Measurements from ENCODE around the gene ADAMTS4. TPM values are rescaled to one million over a fixed set of nuclear protein-coding genes. Genes with fewer than 3 reads are reported as not detected.
A peak's percentile ranks its signal among the peaks of the same experiment; 100 is the strongest.

Gene ADAMTS4
- total and polyA plus RNA-seq, 2 experiments from 2014 or later, result 7.2 to 9.8 TPM

GRCh38 chr1:161199506-161200139, 769 bp upstream of the ADAMTS4 start:
- Histone ChIP-seq H3K4me2 (ENCODE audit: unreplicated experiment) (peak overlapping the region; percentile 98), H3K4me3 (0 out of 2 replicates have a peak overlapping the region, but pooled peaks have one; percentile 82), H2AFZ (peak overlapping the region; percentile 39; the same call in 1 of the 2 replicates), H4K20me1 (ENCODE audit: insufficient read depth) (no peaks in the 10 kb centered on the region), H3K79me2 (ENCODE audit: insufficient read depth) (peaks cover 58% of the 10 kb centered on the region), H3K9me2 (ENCODE audit: insufficient read depth) (no peaks in the 10 kb centered on the region), H3K27me3 (replicated peaks; ENCODE audit: insufficient read depth) (no peaks in the 10 kb centered on the region), H3K36me3 (ENCODE audit: low read depth) (peaks cover 12% of the 10 kb centered on the region; the same call in 1 of the 2 replicates), H3F3A (ENCODE audit: insufficient read depth) (peaks cover 43% of the 10 kb centered on the region), H3K4me1 (ENCODE audit: insufficient read depth) (peaks cover 57% of the 10 kb centered on the region), H3K27ac (peak overlapping the region; percentile 100), H3K9ac (peak overlapping the region; percentile 98), H3K9me3 (ENCODE audit: low read depth) (no peaks in the 10 kb centered on the region)
- no peak for DNase-seq
- no peak for TF ChIP-seq EZH2 (IDR thresholded peaks at IDR 0.05; ENCODE audit: insufficient read depth, poor library complexity, severe bottlenecking)
- TF ChIP-seq EZH2phosphoT487 (IDR thresholded peaks at IDR 0.05; ENCODE audit: insufficient read depth, low read depth), result no peak
- WGBS, 2 experiments (ENCODE audit: low coverage in 1 of 2, low lambda C conversion rate in 2 of 2, missing lambda C conversion rate in 2 of 2), result 65 to 66% methylated on average over 5 of the region's 5 CpGs
- in situ Hi-C loops (cut with MboI), result no loop called here

- Histone ChIP-seq H2AFZ (peak overlapping the region; percentile 76), H3K27ac (peak overlapping the region; percentile 100), H3K9ac (peak overlapping the region; percentile 98), H3K36me3 (ENCODE audit: low read depth) (0 out of 2 replicates have a peak, but pooled peaks cover 5% of the 10 kb centered on the region), H3K9me3 (ENCODE audit: low read depth) (no peaks in the 10 kb centered on the region), H3K27me3 (replicated peaks; ENCODE audit: insufficient read depth) (no peaks in the 10 kb centered on the region), H3K4me2 (ENCODE audit: unreplicated experiment) (peak overlapping the region; percentile 98), H3K4me1 (ENCODE audit: insufficient read depth) (peaks cover 51% of the 10 kb centered on the region), H4K20me1 (ENCODE audit: insufficient read depth) (no peaks in the 10 kb centered on the region), H3K9me2 (ENCODE audit: insufficient read depth) (no peaks in the 10 kb centered on the region), H3K4me3 (peak overlapping the region; percentile 82), H3K79me2 (ENCODE audit: insufficient read depth) (peaks cover 49% of the 10 kb centered on the region), H3F3A (ENCODE audit: insufficient read depth) (peaks cover 33% of the 10 kb centered on the region)
- in situ Hi-C loops (cut with MboI), result no loop called here
- 1 to 2% methylated on average over 19 to 20 of the region's 20 CpGs for WGBS, 2 experiments (ENCODE audit: low coverage in 1 of 2, low lambda C conversion rate in 2 of 2, missing lambda C conversion rate in 2 of 2)
- peak; percentile 75 for DNase-seq
- no peak for TF ChIP-seq EZH2 (IDR thresholded peaks at IDR 0.05; ENCODE audit: insufficient read depth, poor library complexity, severe bottlenecking)
- TF ChIP-seq EZH2phosphoT487 (IDR thresholded peaks at IDR 0.05; ENCODE audit: insufficient read depth, low read depth), result no peak
Observed at GRCh38 chr1:161198194-161198896, 509 bp downstream of the ADAMTS4 start.

GRCh38 chr1:161197560-161198193, 1.2 kb downstream of the ADAMTS4 start:
- peak; percentile 46 for DNase-seq
- peaks cover 45% of the 10 kb centered on the region for H3K4me1 ChIP-seq (ENCODE audit: insufficient read depth)

More at GRCh38 chr1:161197560-161198193, 1.2 kb downstream of the ADAMTS4 start:
- peak overlapping the region; percentile 82 for H3K4me3 ChIP-seq
- no peaks in the 10 kb centered on the region for H3K27me3 ChIP-seq (replicated peaks; ENCODE audit: insufficient read depth)
- peak overlapping the region; percentile 76 for H2AFZ ChIP-seq
- H3K36me3 ChIP-seq (ENCODE audit: low read depth), result 0 out of 2 replicates have a peak, but pooled peaks cover 5% of the 10 kb centered on the region
- H3F3A ChIP-seq (ENCODE audit: insufficient read depth), result peaks cover 33% of the 10 kb centered on the region
- peak overlapping the region; percentile 98 for H3K9ac ChIP-seq
- H3K27ac ChIP-seq, result peak overlapping the region; percentile 100
- peak overlapping the region; percentile 98 for H3K4me2 ChIP-seq (ENCODE audit: unreplicated experiment)
- no peaks in the 10 kb centered on the region for H4K20me1 ChIP-seq (ENCODE audit: insufficient read depth)
- peaks cover 42% of the 10 kb centered on the region for H3K79me2 ChIP-seq (ENCODE audit: insufficient read depth)
- 2 to 7% methylated on average over 9 to 11 of the region's 11 CpGs for WGBS, 2 experiments (ENCODE audit: low coverage in 1 of 2, low lambda C conversion rate in 2 of 2, missing lambda C conversion rate in 2 of 2)
- in situ Hi-C loops (cut with MboI), result no loop called here
- no peaks in the 10 kb centered on the region for H3K9me3 ChIP-seq (ENCODE audit: low read depth)
- TF ChIP-seq EZH2phosphoT487 (IDR thresholded peaks at IDR 0.05; ENCODE audit: insufficient read depth, low read depth), result no peak
- TF ChIP-seq EZH2 (IDR thresholded peaks at IDR 0.05; ENCODE audit: insufficient read depth, poor library complexity, severe bottlenecking), result no peak
- H3K9me2 ChIP-seq (ENCODE audit: insufficient read depth), result no peaks in the 10 kb centered on the region

Measured in GM23248 (cell line).